Fibroblast of upper back skin (primary cell): ENCODE data around the gene DISC1.
A peak's percentile ranks its signal among the peaks of the same experiment; 100 is the strongest.
"Not testable (repeated sequence)": the region's sequence is repeated elsewhere in the genome, so short reads cannot be mapped to it uniquely, and the experiment has no call there.

Source experiments
- DNase-seq: peaks from one replicate; pipeline ENCODE4 v3.0.0-alpha.2; 2013

DISC1 gene

GRCh38 chr1:231735941-231736340 is 109.4 kb downstream of the DISC1 start:
- no peak for DNase-seq

GRCh38 chr1:231736464-231736863 is 109.9 kb downstream of the DISC1 start:
- DNase-seq = no peak

- no peak for DNase-seq
These were observed 112.0 kb downstream of the DISC1 start for GRCh38 chr1:231738554-231738953.

GRCh38 chr1:231743966-231744365 is 117.4 kb downstream of the DISC1 start:
- DNase-seq = no peak

- DNase-seq = no peak
These were observed 122.3 kb downstream of the DISC1 start for GRCh38 chr1:231748760-231749415.

DNA sequence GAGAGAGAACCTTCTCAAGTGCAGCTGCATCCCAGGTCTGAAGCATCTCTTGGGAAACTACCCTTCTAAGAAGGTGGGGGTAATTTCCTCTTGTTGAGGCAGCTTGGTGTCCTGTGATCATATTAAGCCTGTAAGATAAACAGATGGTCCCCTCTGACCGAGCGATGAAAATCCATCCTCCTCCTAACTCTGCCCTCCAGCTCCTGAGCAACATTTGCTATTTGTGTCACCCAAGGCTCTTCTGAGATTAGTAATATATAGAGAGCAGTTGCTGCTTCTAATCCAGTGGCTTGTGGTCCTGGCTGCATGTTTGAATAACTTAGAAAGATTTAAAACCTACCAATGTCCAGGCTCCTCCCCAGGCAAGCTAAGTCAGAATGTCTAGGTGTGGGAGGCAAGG is 123.7 kb downstream of the DISC1 start:
- no peak for DNase-seq

DNA sequence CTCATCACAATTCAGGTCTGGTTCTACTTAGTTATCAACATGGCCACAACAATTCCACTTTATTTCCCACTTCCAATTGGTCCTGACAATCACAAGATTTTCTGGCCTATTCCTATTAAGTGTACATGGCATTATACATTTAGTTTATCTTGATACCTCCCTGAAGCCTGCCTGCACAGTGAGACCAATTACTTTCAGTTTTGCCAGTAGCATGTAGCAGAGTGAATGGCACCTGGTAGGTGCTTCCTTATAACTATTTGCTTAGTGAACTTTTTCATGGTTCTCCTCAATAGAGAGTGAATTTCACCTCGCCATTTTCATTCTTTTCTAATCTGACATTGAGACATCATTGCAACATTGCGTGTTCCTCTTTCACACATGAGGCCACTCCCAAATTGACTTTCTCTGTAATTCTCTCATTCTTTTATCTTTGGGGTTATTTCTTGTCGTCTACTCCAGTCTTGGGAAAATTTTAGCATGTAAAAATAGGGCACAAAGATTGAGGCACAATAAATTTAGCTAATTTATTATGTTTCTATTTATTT is 124.3 kb downstream of the DISC1 start:
- no peak for DNase-seq

DNA sequence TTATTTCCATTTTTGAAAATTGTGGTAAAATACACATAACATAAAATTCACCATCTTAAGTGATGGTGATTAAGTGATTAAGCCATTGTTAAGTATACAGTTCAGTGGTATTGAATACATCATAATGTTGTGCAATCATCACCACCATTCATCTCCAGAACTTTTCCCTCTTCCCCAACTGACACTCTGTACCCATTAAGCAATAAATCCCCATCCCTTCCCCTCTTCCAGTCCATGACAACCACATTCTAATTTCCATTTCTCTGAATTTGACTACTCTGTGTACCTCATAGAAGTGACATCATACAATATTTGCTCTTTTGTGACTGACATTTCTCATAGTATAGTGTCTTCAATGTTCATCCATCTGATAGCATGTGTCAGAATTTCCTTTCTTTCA is 124.8 kb downstream of the DISC1 start:
- DNase-seq = no peak

DNA sequence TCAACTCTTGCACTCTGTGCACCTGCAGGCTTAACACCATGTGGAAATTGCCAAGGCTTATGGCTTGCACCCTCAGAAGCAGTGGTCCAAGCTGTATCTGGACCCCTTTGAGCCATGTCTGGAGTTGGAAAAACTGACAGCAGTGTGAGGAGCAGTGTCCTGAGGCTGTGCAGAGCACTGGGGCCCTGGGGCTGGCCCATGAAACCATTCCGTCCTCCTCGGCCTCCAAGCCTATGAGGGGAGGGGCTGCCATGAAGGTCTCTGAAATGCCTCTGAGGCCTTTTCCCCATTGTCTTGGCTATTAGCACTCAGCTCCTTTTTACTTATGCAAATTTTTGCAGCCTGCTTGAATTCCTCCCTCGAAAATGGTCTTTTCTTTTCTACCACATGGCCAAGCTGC is 126.7 kb downstream of the DISC1 start:
- DNase-seq = no peak

GRCh38 chr1:231757101-231757404 is 130.5 kb downstream of the DISC1 start:
- DNase-seq = no peak

GRCh38 chr1:231757759-231758158 is 131.2 kb downstream of the DISC1 start:
- no peak for DNase-seq

GRCh38 chr1:231761252-231761651 is 134.7 kb downstream of the DISC1 start:
- DNase-seq = no peak

- no peak for DNase-seq
These were observed 135.4 kb downstream of the DISC1 start for GRCh38 chr1:231761747-231762541.

DNA sequence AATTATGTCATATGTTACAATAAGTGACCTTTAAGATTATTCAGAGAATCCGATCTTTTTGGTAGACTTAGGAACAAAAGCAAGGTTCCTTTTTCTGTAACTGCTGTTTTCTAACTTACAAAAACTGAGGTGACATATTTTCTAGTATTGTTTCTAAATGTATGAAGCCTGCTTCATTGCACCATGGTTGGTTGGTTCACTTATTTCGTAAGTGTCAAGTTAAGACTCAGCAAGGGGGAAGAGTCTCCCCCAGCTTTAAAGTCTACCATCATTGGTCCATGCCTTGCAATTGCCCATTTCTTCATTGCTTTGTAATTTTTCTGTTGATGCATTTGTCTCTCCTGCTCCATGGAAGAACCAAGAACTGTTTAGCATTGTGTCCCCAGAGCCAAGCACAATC is 136.9 kb downstream of the DISC1 start:
- DNase-seq = no peak

DNA sequence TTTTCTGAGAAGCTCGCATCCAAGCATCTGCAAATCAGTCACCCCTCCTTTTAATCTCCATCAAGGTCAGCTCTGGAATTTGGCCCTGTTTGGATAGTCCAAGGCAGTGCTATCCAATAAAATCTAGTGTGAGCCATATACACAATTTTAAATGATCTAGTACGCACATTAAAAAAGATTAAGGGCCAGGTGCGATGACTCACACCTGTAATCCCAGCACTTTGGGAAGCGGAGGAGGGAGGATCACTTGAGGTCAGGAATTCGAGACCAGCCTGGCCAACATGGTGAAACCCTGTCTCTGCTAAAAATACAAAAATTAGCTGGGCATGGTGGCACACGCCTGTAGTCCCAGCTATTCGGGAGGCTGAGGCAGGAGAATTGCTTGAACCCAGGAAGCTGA is 139.2 kb downstream of the DISC1 start:
- not testable (repeated sequence) for DNase-seq

- DNase-seq = no peak
These were observed 140.9 kb downstream of the DISC1 start for GRCh38 chr1:231767471-231767870.

DNA sequence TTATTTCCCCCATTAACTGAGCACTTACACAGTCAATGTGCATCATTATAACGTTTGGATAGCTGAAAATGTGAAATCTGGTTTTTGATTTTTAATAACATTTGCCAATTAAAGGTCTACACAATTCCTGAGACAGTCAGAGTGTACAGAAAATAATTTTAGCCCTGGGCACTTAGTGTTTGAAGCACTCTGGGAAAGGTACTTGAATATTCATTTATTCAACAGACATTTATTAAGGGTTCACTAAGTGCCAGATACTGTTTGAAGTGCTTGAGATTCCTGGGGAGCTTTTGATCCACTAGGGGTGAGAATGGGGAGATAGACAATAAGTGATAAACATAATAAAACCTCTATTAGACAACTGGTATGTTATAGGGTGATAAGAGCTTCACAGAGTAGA is 141.8 kb downstream of the DISC1 start:
- DNase-seq = no peak

GRCh38 chr1:231770506-231771175 is 144.1 kb downstream of the DISC1 start:
- DNase-seq = no peak

DNA sequence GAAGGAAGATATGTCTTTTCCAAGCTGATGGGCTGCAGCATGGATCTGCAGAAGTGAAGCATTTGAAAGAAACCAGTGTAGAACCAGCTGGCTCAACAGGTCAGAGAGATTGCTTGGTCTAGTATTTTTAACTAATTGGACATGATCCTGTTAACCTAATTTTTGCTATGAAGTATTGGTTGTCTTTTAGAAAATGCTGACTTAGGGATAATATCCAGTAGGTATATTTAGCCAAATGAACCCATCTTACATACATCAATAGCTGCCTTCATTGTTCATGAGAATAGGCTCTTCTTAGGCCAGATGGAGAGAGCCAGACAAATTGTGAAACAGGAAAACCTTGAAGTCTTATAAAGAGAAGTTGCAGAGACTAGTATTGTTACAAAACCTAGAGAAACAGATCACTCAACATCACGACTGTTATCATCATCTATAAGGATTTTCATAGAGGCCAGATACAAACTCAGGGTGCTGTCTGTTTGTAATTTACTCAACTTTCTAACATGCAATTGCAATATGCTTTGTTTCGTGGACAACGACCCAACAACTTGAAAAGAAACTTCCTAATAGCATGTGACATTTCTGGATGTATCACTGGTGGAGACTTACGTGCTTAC is 148.2 kb downstream of the DISC1 start:
- no peak for DNase-seq

DNA sequence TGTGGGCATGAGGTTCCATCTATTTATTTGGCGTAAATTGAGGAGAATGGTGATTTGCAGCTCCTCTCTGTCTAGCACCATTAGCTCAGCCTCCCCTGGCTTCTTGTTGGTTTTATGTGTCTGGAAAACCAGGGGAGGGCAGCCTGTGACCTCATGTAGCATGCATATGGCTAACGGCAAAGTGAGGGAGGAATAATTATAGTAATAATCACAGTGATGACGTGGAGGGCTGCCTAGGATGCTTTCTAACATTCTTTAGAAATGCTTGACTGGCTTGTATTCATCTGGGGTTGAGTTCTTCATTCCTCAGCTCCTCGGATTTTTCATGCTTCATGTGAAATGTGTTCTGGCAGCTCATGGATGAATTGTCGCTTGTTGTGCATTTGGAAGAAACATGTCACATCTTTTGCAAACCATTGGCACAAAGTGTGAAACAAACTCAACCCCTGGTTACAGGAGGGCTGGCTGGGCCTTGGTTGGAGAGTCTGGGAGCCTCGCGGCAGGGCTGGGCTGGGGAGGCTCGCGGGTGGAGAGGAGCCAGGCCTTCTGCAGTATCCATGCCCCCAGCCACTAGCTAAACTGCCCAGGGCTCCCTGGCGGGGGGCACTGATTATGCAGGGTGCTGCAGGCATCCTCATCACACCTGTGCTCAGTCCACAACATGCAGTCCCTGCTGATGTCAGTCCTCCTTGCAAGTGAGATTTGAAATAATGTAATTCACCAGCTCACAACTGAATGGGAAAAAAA is 149.6 kb downstream of the DISC1 start:
- peak; percentile 93 for DNase-seq

GRCh38 chr1:231776757-231777062 is 150.1 kb downstream of the DISC1 start:
- no peak for DNase-seq

GRCh38 chr1:231778009-231778719 is 151.6 kb downstream of the DISC1 start:
- DNase-seq = peak; percentile 68
